ENCODE data around the gene DHRSX.

Gene DHRSX

DNA sequence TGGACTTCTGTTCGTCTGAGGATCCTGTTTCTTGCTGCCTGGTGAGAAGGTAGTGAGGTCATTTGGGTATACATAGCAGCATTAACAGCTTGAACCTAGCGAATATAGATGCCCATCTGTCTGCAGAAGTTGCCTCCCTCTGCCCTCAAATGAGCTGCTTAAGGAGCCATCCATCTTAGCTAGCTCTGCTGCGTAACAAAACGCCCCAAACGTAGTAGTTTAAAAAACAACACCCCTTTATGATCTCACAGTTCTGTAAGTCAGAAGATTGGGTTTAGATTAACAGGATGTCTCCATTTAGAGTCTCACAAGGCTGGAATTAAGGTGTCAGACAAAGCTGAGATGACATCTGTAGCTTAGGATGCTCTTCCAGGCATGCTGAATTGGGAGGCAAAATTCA, 185.3 kb downstream of the DHRSX start:
- TF ChIP-seq ZNF70 (CRISPR knock-in tag; IDR thresholded peaks at IDR 0.05) = no peak
- TF ChIP-seq ZNF565 (CRISPR knock-in tag; conservative IDR thresholded peaks at IDR 0.05; ENCODE audit: low read depth) = no peak
- no peak for TF ChIP-seq TOX (CRISPR knock-in tag; IDR thresholded peaks at IDR 0.05; ENCODE audit: borderline replicate concordance)
- TF ChIP-seq PPARA (CRISPR knock-in tag; IDR thresholded peaks at IDR 0.05; ENCODE audit: borderline replicate concordance) = no peak
- TF ChIP-seq CSDC2 (CRISPR knock-in tag; IDR thresholded peaks at IDR 0.05) = no peak
- TF ChIP-seq, protein P1, sequence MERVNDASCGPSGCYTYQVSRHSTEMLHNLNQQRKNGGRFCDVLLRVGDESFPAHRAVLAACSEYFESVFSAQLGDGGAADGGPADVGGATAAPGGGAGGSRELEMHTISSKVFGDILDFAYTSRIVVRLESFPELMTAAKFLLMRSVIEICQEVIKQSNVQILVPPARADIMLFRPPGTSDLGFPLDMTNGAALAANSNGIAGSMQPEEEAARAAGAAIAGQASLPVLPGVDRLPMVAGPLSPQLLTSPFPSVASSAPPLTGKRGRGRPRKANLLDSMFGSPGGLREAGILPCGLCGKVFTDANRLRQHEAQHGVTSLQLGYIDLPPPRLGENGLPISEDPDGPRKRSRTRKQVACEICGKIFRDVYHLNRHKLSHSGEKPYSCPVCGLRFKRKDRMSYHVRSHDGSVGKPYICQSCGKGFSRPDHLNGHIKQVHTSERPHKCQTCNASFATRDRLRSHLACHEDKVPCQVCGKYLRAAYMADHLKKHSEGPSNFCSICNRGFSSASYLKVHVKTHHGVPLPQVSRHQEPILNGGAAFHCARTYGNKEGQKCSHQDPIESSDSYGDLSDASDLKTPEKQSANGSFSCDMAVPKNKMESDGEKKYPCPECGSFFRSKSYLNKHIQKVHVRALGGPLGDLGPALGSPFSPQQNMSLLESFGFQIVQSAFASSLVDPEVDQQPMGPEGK (CRISPR knock-in tag; IDR thresholded peaks at IDR 0.05; ENCODE audit: borderline replicate concordance) = no peak
- TF ChIP-seq, protein P2, sequence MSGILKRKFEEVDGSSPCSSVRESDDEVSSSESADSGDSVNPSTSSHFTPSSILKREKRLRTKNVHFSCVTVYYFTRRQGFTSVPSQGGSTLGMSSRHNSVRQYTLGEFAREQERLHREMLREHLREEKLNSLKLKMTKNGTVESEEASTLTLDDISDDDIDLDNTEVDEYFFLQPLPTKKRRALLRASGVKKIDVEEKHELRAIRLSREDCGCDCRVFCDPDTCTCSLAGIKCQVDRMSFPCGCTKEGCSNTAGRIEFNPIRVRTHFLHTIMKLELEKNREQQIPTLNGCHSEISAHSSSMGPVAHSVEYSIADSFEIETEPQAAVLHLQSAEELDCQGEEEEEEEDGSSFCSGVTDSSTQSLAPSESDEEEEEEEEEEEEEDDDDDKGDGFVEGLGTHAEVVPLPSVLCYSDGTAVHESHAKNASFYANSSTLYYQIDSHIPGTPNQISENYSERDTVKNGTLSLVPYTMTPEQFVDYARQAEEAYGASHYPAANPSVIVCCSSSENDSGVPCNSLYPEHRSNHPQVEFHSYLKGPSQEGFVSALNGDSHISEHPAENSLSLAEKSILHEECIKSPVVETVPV (CRISPR knock-in tag; IDR thresholded peaks at IDR 0.05) = no peak
- no peak for TF ChIP-seq BACH2 (CRISPR knock-in tag; IDR thresholded peaks at IDR 0.05; ENCODE audit: borderline replicate concordance)
- no peak for TF ChIP-seq TCF4 (CRISPR knock-in tag; IDR thresholded peaks at IDR 0.05; ENCODE audit: borderline replicate concordance)
- TF ChIP-seq, protein P3, sequence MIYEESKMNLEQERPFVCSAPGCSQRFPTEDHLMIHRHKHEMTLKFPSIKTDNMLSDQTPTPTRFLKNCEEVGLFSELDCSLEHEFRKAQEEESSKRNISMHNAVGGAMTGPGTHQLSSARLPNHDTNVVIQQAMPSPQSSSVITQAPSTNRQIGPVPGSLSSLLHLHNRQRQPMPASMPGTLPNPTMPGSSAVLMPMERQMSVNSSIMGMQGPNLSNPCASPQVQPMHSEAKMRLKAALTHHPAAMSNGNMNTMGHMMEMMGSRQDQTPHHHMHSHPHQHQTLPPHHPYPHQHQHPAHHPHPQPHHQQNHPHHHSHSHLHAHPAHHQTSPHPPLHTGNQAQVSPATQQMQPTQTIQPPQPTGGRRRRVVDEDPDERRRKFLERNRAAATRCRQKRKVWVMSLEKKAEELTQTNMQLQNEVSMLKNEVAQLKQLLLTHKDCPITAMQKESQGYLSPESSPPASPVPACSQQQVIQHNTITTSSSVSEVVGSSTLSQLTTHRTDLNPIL (CRISPR knock-in tag; IDR thresholded peaks at IDR 0.05; ENCODE audit: low read depth) = no peak
- TF ChIP-seq, protein P4, sequence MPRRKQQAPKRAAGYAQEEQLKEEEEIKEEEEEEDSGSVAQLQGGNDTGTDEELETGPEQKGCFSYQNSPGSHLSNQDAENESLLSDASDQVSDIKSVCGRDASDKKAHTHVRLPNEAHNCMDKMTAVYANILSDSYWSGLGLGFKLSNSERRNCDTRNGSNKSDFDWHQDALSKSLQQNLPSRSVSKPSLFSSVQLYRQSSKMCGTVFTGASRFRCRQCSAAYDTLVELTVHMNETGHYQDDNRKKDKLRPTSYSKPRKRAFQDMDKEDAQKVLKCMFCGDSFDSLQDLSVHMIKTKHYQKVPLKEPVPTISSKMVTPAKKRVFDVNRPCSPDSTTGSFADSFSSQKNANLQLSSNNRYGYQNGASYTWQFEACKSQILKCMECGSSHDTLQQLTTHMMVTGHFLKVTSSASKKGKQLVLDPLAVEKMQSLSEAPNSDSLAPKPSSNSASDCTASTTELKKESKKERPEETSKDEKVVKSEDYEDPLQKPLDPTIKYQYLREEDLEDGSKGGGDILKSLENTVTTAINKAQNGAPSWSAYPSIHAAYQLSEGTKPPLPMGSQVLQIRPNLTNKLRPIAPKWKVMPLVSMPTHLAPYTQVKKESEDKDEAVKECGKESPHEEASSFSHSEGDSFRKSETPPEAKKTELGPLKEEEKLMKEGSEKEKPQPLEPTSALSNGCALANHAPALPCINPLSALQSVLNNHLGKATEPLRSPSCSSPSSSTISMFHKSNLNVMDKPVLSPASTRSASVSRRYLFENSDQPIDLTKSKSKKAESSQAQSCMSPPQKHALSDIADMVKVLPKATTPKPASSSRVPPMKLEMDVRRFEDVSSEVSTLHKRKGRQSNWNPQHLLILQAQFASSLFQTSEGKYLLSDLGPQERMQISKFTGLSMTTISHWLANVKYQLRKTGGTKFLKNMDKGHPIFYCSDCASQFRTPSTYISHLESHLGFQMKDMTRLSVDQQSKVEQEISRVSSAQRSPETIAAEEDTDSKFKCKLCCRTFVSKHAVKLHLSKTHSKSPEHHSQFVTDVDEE (CRISPR knock-in tag; IDR thresholded peaks at IDR 0.05) = no peak
- TF ChIP-seq, protein P5, sequence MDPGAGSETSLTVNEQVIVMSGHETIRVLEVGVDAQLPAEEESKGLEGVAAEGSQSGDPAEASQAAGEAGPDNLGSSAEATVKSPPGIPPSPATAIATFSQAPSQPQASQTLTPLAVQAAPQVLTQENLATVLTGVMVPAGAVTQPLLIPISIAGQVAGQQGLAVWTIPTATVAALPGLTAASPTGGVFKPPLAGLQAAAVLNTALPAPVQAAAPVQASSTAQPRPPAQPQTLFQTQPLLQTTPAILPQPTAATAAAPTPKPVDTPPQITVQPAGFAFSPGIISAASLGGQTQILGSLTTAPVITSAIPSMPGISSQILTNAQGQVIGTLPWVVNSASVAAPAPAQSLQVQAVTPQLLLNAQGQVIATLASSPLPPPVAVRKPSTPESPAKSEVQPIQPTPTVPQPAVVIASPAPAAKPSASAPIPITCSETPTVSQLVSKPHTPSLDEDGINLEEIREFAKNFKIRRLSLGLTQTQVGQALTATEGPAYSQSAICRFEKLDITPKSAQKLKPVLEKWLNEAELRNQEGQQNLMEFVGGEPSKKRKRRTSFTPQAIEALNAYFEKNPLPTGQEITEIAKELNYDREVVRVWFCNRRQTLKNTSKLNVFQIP (CRISPR knock-in tag; IDR thresholded peaks at IDR 0.05; ENCODE audit: borderline replicate concordance, low read depth) = no peak
- ATAC-seq = no peak

DNA sequence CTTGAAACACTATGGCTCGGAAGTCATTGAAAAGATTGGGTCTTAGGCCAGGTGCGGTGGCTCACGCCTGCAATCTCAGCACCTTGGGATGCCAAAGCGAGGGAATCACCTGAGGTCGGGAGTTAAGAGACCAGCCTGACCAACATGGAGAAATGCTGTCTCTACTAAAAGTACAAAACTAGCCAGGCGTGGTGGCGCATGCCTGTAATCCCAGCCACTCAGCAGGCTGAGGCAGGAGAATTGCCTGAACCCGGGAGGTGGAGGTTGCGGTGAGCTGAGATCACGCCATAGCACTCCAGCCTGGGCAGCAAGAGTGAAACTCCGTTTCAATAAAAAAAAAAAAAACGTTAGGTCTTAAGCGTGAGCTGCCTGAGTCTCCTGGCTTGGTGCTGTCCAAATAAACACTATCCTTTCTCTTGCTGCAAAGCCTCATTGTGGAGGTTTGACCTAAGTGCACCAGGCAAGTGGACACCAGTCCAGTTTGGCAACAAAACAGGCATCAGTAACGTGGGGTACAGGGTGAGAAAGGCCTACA, 185.9 kb downstream of the DHRSX start:
- TF ChIP-seq ZFP3 (CRISPR knock-in tag; IDR thresholded peaks at IDR 0.05) (no peak), RARB (CRISPR knock-in tag; IDR thresholded peaks at IDR 0.05) (no peak), OSR1 (CRISPR knock-in tag; IDR thresholded peaks at IDR 0.05) (no peak), SNAI2 (CRISPR knock-in tag; IDR thresholded peaks at IDR 0.05) (no peak), TOX (CRISPR knock-in tag; IDR thresholded peaks at IDR 0.05; ENCODE audit: borderline replicate concordance) (no peak), TCF4 (CRISPR knock-in tag; IDR thresholded peaks at IDR 0.05; ENCODE audit: borderline replicate concordance) (no peak), ZNF70 (CRISPR knock-in tag; IDR thresholded peaks at IDR 0.05) (no peak), ZNF8 (CRISPR knock-in tag; IDR thresholded peaks at IDR 0.05) (no peak), PPARA (CRISPR knock-in tag; IDR thresholded peaks at IDR 0.05; ENCODE audit: borderline replicate concordance) (no peak), ISL1 (CRISPR knock-in tag; IDR thresholded peaks at IDR 0.05) (no peak), ZC3H10 (CRISPR knock-in tag; IDR thresholded peaks at IDR 0.05) (no peak)
- TF ChIP-seq, protein P2 (CRISPR knock-in tag; IDR thresholded peaks at IDR 0.05) = no peak
- TF ChIP-seq, protein P1 (CRISPR knock-in tag; IDR thresholded peaks at IDR 0.05; ENCODE audit: borderline replicate concordance) = no peak
- no peak for ATAC-seq

Measured in SK-N-SH treated with all-trans-retinoic acid at 6 μM for 48 hours (cell line).